GM19397 (cell line): ENCODE results near the gene LITAF.

ENCODE experiments used
- ATAC-seq: cut with Tn5 transposase; IDR thresholded peaks from one replicate; pipeline ENCODE4 v1.9.1; 2021; ENCODE audit warnings: mild to moderate bottlenecking, moderate library complexity; ENCODE audit not compliant: unreplicated experiment

LITAF gene

DNA sequence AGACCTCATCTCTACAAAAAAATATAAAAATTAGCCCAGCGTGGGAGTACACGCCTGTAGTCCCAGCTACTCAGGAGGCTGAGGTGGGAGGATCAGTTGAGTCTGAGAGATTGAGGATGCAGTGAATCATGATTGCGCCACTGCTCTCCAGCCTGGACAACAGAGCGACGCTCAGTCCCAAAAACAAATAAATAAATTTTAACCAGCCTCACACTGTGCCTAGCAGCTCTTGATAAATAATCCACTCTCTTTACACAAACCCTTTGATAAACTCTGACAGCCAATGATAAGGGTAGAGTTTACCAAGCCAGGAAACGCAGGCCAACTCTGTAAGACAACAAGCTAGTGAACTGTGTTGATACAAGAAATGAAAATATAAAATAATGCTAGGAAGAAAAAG is 32.7 kb downstream of the LITAF start:
- ATAC-seq = no peak

DNA sequence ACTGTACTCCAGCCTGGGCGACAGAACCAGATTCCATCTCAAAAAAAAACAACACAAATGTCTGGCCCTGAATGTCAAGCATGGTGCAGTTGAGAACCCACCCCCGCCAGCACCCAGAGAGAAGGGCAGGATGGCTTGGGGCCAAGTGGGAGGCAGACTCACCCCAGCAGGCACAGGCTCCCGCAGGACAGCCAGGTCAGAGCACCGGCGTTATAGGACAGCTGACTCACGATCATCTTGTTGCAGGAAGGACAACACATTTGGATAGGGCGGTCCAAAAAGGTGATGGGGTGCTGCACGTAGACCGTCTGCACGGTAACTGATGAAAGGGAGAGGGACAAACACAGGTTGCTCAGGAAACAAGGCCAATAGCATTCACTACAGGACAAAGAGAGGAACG is 33.3 kb downstream of the LITAF start:
- ATAC-seq = no peak

DNA sequence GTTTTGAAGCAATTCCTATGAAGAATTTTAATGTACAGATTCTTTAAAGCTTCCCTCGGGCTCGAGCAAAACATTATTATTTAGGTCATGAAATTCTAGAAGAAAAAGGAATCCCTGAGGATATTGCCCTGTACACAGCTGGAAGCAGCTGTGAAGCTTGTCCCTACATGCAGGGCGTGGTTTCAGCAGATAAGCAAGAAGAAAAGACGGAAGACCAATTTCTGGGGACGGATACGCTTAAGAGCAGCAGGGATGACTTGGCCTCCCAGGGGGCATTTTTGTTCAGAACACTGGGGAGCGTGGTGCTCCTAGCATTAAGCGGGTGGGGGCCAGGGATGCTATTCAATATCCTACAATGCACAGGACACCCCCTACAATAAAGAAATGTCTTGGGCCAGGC is 34.3 kb downstream of the LITAF start:
- ATAC-seq = no peak

DNA sequence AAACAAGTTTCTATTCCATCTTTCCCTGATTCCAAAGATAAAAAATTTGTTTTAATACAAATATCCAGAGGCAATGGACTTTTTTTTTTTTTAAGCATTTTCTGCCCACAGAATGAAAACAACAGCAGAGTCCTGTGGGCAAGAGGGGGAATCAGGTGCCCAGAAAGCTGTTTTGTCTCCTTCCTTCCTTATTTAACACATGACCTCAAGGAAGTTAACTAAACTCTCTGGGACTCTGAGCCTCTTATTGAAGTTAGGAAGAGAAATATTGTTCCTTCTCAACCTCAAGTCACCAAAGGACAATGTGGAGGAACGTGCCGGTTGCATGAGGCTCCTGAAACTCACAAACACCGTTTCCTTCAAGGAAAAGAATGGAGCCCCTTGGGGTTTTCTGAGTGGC is 34.9 kb downstream of the LITAF start:
- no peak for ATAC-seq

DNA sequence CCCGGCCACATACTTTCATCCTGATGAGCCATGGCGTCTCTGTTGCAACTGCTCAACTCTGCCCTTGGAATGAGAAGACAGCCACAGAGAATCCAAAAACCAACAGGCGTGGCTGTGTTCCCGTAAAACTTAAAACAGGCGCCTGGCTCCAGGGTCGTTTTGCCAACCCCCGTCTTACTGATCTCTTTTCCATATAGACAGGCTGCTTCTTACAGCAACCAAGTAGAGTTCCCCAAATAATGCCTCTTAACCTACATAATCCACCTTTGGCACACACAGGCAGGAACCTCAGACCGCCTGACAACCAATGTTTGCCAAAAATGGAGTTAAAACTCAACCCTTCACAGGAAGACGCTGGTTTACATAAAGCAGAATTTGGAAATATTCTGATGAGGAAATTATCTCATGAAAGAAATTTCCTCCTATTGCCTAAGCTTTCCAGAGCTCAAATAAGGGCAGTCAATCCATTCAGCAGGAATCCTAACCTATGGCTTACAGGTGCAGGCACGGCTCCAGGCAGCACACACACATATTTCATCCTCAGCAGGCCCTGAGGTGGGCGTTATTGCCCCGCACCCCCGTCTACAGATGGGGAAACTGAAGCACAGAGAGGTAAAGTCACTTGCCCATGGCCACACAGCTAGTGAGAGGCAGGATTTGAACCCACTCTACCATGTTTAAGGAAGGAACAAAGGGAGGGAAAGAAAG is 35.8 kb downstream of the LITAF start:
- no peak for ATAC-seq

DNA sequence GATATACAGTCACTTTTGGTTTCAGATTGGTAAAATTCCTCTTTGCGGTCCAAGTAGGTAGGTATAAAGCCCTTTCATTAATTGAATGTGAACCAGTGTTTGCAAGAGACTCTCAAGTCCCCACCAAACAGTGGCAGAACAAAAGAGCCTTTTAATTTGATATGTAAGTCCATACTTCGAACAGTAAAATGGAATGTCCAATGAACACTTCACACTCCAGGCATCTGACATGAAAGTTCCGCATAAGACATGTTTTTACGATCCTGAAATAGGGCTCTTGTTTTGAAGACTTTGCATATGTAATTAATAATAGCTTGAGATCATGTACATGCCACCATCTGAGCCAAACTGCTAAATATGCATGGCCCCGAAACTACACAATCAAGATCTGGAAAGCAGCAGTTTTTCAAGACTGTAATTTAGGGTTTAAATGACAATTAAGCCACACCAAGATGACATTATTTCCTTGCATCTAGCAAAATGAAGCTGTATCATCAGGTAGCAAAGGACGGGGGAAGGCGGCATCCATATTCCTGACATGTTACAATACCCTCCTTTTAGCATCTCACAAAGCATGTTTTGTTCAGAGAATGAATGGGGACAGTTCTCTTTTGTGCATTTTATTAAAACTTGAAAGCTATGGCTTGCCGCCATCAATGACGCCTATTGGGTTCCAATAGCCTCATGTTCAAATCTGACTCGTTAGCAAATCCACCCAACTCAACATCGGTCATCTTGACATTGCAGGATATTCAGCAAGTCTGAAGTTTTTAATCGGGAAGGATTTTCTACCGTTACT is 39.4 kb downstream of the LITAF start:
- ATAC-seq = no peak

DNA sequence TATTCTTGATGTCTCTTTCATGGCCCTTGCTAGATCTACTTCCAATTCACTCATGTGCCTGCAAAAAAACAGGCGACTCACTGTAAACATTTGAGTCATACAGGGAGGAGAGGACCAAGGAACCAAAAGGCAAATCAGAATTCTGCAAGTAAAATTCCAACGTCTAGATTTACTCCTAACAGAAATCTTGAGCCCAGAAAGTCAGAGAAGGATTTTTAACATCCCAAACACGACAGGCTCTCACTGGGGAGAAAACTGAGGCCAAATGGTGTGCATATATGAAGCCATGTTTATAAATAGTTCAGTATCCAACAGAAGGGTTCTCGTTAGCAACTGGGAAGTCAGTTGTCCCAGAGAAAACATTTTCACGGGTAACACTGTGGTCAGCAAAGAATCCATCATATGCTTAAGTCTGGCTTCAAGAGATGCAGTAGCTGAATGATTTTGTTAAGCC is 40.1 kb downstream of the LITAF start:
- ATAC-seq = no peak

DNA sequence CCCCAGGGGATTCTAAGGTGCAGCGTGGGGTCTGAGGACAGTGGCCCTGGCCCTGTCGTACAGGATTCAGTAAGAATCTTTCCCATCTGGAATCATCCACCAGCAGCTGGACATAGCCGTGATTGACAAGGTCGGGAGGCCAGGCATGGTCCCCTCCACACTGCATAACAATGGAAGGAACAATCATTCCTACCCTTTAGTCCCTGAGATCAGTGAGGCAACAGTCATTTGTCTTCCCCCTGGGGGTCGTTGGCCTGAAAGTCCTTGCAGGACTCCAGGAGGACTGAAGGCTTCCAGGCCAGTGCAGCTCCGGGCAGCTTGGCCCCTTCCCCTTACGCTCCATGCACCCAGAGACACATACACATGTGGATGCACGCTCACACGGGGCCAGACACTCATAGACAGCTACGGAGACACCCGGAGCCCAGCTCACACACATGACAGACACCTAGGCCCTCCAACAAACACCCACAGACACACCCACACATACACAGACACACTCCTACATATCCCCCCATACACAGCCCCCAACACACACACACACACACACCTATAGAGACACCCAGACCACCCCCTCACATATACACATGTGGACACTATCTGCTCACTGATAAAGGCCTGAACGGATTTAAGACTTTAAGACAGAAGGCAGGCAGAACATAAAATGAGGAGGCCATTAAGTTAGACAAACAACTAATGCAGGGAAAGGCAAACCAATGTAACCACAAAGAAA is 42.9 kb downstream of the LITAF start:
- ATAC-seq = no peak

DNA sequence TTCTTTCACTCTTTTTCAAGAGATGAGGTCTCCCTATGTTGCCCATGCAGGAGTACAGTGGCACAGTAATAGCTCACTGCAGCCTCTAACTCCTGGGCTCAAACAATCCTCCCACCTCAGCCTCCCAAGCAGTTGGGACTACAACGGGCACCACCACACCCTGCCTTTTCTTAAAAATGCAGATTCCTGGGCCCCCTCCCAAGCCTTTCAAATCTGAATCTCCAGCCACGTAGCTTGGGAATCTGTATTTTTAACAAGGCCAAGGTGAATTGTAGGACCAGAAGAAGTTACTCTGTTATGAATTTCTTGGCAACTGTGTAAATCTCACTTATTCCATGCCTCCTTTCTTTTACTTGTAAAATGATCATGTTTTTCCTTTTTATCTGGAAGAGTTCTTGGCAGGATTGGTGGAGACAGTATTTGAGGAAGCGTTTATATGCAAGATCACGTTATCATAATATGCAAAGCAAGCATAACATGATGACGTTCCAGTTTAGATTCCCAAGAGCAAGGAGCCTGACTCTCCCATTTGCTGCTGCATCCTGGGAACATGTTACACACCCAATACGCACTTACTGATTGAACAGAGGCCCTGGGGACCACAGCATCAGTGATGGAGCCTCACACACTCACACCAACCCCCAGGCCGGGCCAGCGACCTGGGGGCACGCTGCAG is 44.5 kb downstream of the LITAF start:
- no peak for ATAC-seq

DNA sequence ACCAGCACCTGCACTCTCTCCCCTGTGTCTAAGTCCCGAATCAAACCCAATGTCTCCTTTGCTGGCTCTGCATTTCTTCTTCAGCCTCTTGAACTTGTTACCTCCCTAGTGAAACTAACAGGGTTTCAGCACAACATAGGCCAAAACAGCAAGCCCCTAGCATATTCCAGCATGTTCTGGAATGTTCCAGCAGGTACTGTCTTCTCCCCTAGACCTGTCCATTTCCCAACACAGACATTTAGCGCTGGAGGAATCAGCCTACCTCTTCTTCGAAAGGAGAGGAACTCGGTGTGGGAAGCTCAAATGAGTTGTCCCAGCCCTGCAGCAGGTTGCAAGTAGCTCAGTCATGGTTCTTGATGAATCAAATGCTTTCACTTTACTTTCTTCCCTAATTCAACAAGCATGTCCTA is 47.1 kb downstream of the LITAF start:
- no peak for ATAC-seq

DNA sequence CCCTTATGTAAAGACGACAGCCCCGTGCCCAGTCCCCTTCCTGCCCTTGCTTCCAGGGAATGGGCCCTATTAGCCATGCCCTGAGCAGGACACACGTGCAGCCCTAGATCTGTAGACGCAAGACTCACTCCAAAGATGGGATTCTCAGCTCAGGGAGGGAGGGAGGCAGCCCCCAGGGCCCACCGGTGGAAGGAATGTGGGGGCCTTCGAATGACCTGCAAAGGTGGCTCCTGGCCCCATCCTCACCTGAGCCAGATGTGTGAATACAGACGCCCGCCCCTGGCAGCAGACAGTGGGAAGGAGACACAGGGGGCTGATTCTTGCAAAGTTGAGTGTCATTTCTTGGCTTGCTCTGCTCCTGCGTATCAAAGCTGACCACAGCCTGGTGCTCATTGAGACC is 47.8 kb downstream of the LITAF start:
- no peak for ATAC-seq

DNA sequence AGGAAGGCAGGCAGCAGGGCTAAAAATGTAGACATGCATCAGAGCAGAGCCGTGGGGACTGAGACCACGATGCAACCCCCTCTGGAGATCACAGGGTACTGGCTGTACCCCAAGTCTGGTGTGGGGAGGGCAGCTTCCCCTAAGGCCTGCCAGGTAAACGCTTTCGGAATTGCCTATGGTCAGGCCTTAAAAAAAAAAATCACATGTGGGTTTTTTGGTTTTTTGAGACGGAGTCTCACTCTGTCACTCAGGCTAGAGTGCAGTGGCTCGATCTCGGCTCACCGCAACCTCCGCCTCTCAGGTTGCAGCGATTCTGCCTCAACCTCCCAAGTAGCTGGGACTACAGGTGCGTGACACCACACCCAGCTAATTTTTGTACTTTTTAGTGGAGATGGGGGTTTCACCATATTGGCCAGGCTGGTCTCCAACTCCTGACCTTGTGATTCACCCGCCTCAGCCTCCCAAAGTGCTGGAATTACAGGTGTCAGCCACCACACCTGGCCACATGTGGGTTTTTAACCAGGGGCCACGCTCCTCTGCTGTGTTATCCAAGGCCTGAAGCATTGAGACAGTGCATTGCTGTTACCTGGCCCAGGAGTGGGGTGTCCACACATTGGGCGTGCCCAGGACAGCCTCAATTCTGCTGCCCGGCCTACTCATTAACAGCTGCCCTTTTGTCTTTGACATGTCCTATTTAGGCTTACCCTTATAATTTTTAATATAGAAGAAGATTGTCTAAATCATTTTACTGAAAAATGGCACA is 50.4 kb downstream of the LITAF start:
- no peak for ATAC-seq

DNA sequence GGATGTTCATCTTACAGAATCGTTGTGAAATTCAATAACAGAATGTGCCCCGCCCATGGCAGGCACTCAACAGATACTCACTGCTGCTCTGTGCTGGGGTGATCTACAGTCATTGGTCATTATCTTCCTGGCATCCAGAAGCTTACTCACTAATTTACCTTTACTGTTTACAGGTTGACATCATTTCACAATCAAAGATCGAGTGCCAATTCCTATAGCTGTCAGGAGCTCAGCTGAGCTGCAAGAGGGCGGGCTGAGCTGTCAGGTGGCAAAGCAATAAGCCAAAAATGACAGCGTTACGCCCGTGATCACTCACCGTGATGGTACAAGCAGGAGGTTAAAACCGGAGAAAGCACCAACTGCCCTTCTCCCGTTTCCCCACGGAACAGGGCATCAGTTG is 51.2 kb downstream of the LITAF start:
- ATAC-seq = no peak

DNA sequence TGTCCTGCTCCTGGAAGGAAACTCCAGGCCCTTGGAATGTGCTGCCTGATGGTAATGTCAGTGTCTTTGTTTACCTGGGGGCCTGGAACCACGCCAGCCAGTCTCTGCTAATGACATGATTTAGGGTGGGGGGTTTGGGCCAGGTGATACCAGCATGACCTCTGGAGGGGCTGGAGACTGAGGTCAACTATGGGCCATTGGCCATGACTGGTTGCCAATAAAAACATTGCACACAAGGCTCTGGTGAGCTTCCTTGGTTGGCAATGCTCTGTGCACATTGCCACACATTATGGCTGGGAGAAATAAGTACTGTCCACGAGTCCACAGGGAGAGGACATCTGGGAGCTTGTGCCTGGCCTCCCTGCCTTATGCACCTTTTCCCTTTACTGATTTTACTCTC is 52.5 kb downstream of the LITAF start:
- no peak for ATAC-seq

DNA sequence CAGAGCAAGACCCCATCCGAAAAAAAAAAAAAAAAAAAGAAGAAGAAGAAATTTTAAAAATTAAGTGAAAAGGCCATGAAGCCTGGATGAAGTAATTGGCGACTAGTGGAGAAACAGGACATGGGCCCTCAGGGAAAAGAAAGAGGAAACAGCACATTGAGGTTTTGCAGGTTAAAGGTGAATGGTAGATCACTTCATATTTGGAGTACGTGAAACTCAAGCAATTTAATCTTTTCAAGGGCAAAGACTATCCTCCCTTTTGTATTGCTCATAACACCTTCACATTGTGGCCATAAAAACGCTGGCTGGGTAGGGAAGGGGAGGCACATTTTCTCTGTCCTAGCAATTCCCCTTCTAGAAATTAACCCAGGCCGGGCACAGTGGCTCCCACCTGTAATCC is 53.1 kb downstream of the LITAF start:
- ATAC-seq = no peak

DNA sequence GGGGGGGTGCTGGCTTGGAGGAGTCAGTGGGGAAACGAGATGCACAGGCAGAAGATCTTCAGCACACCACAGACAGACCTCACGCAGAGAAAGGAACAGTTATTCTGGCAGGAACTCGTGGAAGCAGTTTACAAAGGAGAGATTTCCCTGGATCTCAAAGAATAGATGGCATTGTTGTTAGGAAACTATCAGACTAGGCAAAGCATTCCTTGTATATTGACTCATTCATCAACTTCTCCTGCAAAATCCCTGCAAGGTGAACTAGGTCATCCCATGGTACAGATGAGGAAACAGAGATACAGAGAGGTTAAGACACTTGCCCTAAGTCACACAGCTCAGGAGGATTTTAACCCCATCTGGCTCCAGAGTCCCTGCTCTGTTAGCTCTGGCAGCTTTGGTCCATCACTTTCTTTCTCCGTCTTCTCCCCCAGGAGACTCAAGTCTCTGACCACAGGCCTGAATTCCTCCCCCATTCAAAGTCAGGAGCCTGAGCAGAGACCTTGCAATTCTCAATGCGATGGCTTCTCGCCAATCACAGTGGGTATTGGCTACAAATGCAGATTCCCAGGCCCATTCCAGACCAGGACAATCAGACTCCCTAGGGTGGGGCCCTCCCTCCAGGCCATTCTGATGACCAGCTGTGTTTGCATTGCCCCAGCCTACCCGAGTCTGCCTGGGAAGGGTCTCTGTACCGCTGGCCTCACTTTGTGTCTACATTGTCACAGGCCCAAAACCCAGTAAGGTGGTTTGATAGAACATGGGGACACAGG is 56.4 kb downstream of the LITAF start:
- no peak for ATAC-seq

DNA sequence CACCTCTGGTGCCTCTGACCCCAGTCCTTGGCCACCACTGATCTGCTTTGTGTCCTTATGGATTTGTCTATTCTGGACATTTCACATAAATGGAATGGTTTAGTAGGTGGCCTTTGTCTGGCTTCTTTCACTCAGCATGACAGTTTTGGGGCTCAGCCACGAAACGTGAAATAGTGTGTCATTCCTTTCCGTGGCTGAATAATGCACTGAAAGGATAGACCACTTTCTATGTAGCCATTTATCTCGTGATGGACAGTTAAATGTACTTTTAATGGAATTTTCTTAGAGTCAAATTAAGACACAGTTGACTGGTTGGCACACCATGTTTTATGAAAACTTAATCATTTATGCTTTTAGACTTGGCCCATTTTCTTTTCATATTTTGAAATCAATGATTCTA is 57.4 kb downstream of the LITAF start:
- ATAC-seq = no peak

DNA sequence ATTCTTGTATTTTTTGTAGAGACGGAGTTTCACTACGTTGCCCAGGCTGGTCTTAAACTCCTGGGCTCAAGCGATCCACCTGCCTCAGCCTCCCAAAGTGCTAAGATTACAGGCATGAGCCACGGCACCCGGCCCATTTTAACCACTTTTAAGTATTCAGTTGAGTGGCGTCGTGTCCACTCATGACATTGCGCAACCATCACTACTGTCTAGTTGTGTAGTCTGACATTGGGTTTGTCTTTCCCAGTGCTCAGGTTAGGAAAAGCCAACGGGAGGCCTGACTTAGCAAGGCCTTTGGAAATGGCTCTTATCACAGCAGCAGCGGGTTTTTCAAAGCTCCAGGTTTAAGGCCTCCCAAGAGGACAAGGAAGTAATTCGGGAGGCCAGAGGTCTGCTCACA is 58.7 kb downstream of the LITAF start:
- ATAC-seq = no peak

DNA sequence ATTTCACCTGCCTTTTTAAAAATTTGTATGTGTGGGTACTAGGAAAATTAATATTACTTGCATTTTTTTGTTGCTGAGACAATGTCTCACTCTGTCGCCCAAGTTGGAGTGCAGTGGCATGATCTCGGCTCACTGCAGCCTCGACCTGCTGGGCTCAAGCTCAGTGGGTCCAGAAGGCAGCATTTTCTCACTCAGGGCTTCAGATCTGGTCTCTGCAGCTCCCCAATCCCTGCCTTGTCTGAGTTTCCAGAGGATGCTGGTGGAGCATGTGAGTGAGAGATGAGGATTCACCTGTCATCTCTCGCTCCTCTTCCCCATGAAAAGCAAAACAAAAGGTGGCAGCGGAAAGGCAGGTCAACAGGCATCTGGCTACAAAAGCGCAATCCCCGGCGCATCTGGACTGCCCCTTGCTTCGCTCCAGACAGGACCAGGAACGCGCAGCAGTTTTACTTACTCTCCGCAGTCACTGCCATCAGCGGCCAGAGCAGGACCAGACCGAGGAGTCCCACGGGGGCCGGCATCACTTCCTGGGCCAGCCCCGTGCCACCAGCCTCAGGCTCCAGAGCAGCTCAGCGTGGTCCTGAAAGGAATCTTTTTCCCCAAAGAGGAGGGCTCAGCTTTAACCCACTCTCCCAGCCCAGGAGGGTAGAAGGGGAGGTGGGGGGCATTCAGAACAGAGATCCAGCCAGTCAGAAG is 59.9 kb downstream of the LITAF start:
- ATAC-seq = no peak
